Fibroblast of villous mesenchyme (primary cell): Measurements from ENCODE around the gene APOF. TPM values are rescaled to one million over a fixed set of nuclear protein-coding genes. Genes with fewer than 3 reads are reported as not detected.

Experiments used
- DNase-seq: peaks from one replicate; pipeline ENCODE4 v3.0.0-alpha.2; 2010; ENCODE audit warnings: low read depth
- H3K4me3 ChIP-seq: 2 replicates; pipeline ENCODE4 v1.5.1; 2011; ENCODE audit warnings: low read depth, mild to moderate bottlenecking, low read length
- CTCF ChIP-seq: IDR thresholded peaks from 2 replicates; pipeline ENCODE4 v1.5.1; 2012; ENCODE audit warnings: low read depth, mild to moderate bottlenecking, low read length; ENCODE audit not compliant: insufficient read depth
- total RNA-seq: library from RNA; depleted of rRNA; stranded (reverse); fragments of >200 nt; gene quantifications from 2 replicates; pipeline ENCODE4 v1.2.3, GENCODE V29; 2012

APOF gene
- total RNA-seq, 1 donor, result not detected

DNA sequence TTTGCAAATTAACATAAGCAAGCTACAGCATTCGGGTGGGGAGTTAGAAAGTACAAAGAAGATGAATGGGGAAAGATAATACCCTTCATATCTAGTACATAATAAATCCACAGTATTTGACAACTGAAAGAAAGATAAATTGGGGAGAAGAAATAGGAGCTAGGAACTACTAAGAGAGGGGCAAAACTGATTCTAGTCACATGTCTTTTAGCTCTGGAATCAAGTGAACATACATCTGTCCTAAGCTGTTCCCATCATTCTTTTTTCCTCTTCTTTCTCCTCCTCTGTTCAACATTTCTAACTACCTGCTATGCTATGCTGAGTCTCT is 15.3 kb upstream of the APOF start:
- no peak for TF ChIP-seq CTCF
- no peak for DNase-seq
- H3K4me3 ChIP-seq, result no peak overlapping the region

DNA sequence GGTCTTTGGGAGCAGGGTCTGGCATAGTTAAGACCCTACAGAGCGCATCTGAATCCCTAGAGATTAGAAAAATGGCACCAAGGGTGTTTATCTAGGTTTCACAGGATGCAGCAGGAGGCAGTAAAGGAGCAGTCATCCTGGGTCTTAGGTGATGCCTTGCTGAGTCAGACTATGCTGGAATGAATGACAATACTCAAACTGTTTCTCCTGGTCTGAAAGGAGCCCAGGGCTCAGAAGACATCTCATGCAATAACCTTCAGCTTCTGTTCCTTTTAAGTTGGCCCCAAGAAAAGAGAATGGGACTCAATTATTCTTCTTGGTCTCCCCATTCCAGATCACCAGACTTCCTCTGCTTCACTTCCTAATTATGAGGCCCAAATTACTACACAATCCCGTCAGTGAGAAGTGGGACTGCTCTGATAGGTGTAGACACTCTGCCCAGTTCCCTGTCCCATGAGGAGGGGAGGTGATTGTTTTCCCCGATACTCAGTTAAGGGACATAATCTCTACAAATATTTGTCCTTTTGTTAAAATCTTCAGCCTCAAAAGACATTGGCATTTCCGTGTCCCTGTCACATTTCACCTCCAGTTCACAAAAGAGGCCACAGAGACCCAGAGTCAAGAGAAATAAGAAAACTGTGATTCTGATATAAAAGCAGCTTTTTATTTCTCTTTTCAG is 14.8 kb upstream of the APOF start:
- peak; percentile 14 for TF ChIP-seq CTCF
- H3K4me3 ChIP-seq, result no peak overlapping the region
- DNase-seq, result peak; percentile 13

GRCh38 chr12:56375598-56376434 is 13.2 kb upstream of the APOF start:
- DNase-seq, result no peak
- no peak for TF ChIP-seq CTCF
- H3K4me3 ChIP-seq, result no peak overlapping the region

GRCh38 chr12:56374726-56375597 is 12.3 kb upstream of the APOF start:
- TF ChIP-seq CTCF, result no peak
- no peak overlapping the region for H3K4me3 ChIP-seq
- DNase-seq, result peak; percentile 7

- H3K4me3 ChIP-seq, result no peak overlapping the region
- TF ChIP-seq CTCF, result no peak
- no peak for DNase-seq
These were observed 10.9 kb upstream of the APOF start for GRCh38 chr12:56373515-56373914.

GRCh38 chr12:56366948-56367347 is 4.3 kb upstream of the APOF start:
- TF ChIP-seq CTCF, result no peak
- no peak overlapping the region for H3K4me3 ChIP-seq
- DNase-seq, result no peak
